ENCODE measurements around the gene RER1. TPM values are rescaled to one million over a fixed set of nuclear protein-coding genes. Genes with fewer than 3 reads are reported as not detected.

RER1 gene
- total RNA-seq, 1 experiment from 2014 or later, result 79.8 TPM

DNA sequence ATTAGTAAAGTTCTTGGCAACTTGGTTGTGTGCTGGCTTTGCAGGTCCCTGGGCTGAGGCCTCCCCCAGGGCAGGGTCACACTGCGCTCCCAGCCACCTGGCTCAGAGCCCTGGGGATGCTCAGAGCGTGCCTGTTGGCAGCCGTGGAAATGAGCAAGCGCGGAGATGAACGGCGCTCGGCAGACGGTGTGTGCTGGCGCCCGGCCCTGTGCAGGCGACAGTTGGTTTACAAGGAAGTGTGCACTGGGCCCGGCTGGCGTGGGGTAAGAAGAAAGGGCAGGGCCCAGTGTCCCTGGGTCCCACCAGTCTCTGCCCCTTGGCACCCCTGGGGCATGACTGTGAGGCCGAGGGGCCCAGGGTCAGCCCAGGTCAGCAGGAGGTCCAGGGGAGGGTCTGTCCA is 46.4 kb downstream of the RER1 start (continued):
- TF ChIP-seq NR3C1 (CRISPR knock-in tag; conservative IDR thresholded peaks at IDR 0.05; ENCODE audit: low read depth) (no peak), TP53 (CRISPR knock-in tag; IDR thresholded peaks at IDR 0.05) (no peak), ESRRA (CRISPR knock-in tag; IDR thresholded peaks at IDR 0.05; ENCODE audit: borderline replicate concordance) (no peak), TCF7 (CRISPR knock-in tag; IDR thresholded peaks at IDR 0.05; ENCODE audit: low read depth) (no peak)
- TF ChIP-seq, protein P1, sequence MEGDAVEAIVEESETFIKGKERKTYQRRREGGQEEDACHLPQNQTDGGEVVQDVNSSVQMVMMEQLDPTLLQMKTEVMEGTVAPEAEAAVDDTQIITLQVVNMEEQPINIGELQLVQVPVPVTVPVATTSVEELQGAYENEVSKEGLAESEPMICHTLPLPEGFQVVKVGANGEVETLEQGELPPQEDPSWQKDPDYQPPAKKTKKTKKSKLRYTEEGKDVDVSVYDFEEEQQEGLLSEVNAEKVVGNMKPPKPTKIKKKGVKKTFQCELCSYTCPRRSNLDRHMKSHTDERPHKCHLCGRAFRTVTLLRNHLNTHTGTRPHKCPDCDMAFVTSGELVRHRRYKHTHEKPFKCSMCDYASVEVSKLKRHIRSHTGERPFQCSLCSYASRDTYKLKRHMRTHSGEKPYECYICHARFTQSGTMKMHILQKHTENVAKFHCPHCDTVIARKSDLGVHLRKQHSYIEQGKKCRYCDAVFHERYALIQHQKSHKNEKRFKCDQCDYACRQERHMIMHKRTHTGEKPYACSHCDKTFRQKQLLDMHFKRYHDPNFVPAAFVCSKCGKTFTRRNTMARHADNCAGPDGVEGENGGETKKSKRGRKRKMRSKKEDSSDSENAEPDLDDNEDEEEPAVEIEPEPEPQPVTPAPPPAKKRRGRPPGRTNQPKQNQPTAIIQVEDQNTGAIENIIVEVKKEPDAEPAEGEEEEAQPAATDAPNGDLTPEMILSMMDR (IDR thresholded peaks at IDR 0.05), result no peak
- TF ChIP-seq, protein P2, sequence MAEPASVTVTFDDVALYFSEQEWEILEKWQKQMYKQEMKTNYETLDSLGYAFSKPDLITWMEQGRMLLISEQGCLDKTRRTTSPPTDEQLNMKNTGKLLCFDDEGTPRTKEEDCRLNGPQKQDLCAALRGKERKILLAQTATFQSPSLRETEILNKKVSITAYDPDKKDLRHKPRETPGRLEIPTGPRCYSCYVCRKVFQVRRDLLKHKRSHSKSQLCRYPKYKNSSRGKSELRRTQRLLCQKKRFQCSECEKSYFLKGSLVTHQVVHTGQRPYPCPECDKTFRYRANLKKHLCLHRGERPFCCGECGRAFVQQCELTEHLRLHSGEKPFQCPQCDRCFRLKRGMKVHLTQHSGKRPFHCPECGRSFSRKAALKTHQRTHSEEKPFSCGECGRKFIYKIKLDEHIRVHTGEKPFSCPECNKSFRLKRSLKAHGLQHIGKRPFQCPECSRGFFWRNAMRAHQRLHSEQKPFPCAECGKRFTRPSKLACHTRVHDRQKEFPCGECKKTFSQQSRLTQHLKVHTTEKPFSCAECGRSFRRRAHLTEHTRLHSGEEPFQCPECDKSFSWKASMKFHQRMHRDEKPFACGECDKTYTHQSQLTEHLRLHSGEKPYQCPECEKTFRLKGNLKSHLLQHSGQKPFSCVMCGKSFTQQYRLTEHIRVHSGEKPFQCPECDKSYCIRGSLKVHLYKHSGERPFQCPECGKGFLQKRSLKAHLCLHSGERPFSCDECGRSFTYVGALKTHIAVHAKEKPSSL (CRISPR knock-in tag; conservative IDR thresholded peaks at IDR 0.05), result no peak

DNA sequence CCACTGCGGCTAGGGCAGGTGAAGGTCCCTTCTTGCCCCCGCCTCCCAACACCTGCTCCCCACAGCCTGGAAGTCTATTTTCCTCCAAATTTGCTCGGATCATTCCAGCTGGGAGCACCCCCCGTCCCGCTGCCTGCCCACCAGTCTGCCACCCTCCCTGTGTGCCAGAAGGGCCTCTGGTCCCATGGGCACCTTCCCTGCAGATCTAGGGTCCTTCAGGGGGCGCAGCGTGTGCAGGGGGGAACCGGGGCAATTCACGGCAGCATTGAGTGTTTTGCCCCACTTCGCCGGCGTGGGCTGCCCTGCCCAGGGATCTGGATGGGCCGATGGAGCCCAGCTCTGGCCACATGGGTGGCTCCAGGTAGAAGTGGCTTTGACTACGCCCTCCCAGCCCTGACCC is 47.0 kb downstream of the RER1 start:
- H3K27me3 Mint-ChIP-seq (ENCODE audit: low read depth), result peaks cover 15% of the 10 kb centered on the region
- TF ChIP-seq, protein P3, sequence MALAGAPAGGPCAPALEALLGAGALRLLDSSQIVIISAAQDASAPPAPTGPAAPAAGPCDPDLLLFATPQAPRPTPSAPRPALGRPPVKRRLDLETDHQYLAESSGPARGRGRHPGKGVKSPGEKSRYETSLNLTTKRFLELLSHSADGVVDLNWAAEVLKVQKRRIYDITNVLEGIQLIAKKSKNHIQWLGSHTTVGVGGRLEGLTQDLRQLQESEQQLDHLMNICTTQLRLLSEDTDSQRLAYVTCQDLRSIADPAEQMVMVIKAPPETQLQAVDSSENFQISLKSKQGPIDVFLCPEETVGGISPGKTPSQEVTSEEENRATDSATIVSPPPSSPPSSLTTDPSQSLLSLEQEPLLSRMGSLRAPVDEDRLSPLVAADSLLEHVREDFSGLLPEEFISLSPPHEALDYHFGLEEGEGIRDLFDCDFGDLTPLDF (CRISPR knock-in tag; IDR thresholded peaks at IDR 0.05), result no peak
- TF ChIP-seq NFYB (CRISPR knock-in tag; conservative IDR thresholded peaks at IDR 0.05; ENCODE audit: low read depth) (no peak), FOXJ3 (CRISPR knock-in tag; IDR thresholded peaks at IDR 0.05; ENCODE audit: borderline replicate concordance) (no peak), OVOL2 (CRISPR knock-in tag; IDR thresholded peaks at IDR 0.05; ENCODE audit: borderline replicate concordance) (no peak), JAZF1 (CRISPR knock-in tag; IDR thresholded peaks at IDR 0.05) (no peak), HMGA2 (CRISPR knock-in tag; IDR thresholded peaks at IDR 0.05) (no peak), MYBL2 (CRISPR knock-in tag; IDR thresholded peaks at IDR 0.05) (no peak), ESRRA (CRISPR knock-in tag; IDR thresholded peaks at IDR 0.05; ENCODE audit: borderline replicate concordance) (no peak), ZNF671 (CRISPR knock-in tag; IDR thresholded peaks at IDR 0.05) (no peak), ATF1 (CRISPR knock-in tag; IDR thresholded peaks at IDR 0.05) (no peak)
- TF ChIP-seq, protein P4, sequence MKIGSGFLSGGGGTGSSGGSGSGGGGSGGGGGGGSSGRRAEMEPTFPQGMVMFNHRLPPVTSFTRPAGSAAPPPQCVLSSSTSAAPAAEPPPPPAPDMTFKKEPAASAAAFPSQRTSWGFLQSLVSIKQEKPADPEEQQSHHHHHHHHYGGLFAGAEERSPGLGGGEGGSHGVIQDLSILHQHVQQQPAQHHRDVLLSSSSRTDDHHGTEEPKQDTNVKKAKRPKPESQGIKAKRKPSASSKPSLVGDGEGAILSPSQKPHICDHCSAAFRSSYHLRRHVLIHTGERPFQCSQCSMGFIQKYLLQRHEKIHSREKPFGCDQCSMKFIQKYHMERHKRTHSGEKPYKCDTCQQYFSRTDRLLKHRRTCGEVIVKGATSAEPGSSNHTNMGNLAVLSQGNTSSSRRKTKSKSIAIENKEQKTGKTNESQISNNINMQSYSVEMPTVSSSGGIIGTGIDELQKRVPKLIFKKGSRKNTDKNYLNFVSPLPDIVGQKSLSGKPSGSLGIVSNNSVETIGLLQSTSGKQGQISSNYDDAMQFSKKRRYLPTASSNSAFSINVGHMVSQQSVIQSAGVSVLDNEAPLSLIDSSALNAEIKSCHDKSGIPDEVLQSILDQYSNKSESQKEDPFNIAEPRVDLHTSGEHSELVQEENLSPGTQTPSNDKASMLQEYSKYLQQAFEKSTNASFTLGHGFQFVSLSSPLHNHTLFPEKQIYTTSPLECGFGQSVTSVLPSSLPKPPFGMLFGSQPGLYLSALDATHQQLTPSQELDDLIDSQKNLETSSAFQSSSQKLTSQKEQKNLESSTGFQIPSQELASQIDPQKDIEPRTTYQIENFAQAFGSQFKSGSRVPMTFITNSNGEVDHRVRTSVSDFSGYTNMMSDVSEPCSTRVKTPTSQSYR (CRISPR knock-in tag; IDR thresholded peaks at IDR 0.05), result no peak
- TF ChIP-seq, protein P5, sequence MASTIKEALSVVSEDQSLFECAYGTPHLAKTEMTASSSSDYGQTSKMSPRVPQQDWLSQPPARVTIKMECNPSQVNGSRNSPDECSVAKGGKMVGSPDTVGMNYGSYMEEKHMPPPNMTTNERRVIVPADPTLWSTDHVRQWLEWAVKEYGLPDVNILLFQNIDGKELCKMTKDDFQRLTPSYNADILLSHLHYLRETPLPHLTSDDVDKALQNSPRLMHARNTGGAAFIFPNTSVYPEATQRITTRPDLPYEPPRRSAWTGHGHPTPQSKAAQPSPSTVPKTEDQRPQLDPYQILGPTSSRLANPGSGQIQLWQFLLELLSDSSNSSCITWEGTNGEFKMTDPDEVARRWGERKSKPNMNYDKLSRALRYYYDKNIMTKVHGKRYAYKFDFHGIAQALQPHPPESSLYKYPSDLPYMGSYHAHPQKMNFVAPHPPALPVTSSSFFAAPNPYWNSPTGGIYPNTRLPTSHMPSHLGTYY (CRISPR knock-in tag; IDR thresholded peaks at IDR 0.05), result no peak
- TF ChIP-seq, protein P6, sequence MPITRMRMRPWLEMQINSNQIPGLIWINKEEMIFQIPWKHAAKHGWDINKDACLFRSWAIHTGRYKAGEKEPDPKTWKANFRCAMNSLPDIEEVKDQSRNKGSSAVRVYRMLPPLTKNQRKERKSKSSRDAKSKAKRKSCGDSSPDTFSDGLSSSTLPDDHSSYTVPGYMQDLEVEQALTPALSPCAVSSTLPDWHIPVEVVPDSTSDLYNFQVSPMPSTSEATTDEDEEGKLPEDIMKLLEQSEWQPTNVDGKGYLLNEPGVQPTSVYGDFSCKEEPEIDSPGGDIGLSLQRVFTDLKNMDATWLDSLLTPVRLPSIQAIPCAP (CRISPR knock-in tag; IDR thresholded peaks at IDR 0.05), result no peak
- TF ChIP-seq, protein P7, sequence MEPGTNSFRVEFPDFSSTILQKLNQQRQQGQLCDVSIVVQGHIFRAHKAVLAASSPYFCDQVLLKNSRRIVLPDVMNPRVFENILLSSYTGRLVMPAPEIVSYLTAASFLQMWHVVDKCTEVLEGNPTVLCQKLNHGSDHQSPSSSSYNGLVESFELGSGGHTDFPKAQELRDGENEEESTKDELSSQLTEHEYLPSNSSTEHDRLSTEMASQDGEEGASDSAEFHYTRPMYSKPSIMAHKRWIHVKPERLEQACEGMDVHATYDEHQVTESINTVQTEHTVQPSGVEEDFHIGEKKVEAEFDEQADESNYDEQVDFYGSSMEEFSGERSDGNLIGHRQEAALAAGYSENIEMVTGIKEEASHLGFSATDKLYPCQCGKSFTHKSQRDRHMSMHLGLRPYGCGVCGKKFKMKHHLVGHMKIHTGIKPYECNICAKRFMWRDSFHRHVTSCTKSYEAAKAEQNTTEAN (CRISPR knock-in tag; IDR thresholded peaks at IDR 0.05), result no peak
- TF ChIP-seq, protein P8, sequence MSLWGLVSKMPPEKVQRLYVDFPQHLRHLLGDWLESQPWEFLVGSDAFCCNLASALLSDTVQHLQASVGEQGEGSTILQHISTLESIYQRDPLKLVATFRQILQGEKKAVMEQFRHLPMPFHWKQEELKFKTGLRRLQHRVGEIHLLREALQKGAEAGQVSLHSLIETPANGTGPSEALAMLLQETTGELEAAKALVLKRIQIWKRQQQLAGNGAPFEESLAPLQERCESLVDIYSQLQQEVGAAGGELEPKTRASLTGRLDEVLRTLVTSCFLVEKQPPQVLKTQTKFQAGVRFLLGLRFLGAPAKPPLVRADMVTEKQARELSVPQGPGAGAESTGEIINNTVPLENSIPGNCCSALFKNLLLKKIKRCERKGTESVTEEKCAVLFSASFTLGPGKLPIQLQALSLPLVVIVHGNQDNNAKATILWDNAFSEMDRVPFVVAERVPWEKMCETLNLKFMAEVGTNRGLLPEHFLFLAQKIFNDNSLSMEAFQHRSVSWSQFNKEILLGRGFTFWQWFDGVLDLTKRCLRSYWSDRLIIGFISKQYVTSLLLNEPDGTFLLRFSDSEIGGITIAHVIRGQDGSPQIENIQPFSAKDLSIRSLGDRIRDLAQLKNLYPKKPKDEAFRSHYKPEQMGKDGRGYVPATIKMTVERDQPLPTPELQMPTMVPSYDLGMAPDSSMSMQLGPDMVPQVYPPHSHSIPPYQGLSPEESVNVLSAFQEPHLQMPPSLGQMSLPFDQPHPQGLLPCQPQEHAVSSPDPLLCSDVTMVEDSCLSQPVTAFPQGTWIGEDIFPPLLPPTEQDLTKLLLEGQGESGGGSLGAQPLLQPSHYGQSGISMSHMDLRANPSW (CRISPR knock-in tag; conservative IDR thresholded peaks at IDR 0.05; ENCODE audit: low read depth), result no peak
- TF ChIP-seq, protein P9, sequence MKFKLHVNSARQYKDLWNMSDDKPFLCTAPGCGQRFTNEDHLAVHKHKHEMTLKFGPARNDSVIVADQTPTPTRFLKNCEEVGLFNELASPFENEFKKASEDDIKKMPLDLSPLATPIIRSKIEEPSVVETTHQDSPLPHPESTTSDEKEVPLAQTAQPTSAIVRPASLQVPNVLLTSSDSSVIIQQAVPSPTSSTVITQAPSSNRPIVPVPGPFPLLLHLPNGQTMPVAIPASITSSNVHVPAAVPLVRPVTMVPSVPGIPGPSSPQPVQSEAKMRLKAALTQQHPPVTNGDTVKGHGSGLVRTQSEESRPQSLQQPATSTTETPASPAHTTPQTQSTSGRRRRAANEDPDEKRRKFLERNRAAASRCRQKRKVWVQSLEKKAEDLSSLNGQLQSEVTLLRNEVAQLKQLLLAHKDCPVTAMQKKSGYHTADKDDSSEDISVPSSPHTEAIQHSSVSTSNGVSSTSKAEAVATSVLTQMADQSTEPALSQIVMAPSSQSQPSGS (CRISPR knock-in tag; IDR thresholded peaks at IDR 0.05; ENCODE audit: borderline replicate concordance, low read depth), result no peak

More for the DNA sequence above, 47.0 kb downstream of the RER1 start:
- POLR2A ChIA-PET, result no interaction called here
- Mint-ChIP-seq H3K36me3 (no peaks in the 10 kb centered on the region), H3K9me3 (no peaks in the 10 kb centered on the region), H3K4me1 (no peaks in the 10 kb centered on the region), H3K4me3 (no peak overlapping the region), H3K27ac (no peak overlapping the region)
- ATAC-seq (no peak), DNase-seq (ENCODE audit: low spot score) (no peak)
- CTCF ChIA-PET, result no interaction called here

All from WTC11 (cell line).